Thyroid gland (tissue), 4 donors: ENCODE measurements around the gene PIM3. TPM values are rescaled to one million over a fixed set of nuclear protein-coding genes. Genes with fewer than 3 reads are reported as not detected.

ENCODE experiments used
- DNase-seq, 2 donors: peaks; one replicate each; pipeline ENCODE4 v3.0.0-alpha.2; 2019
- H3K27ac ChIP-seq, 3 donors: fragments of 200-600 bp; sonication (generic); 1 replicate in 2 of 3; 2 replicates in 1 of 3; pipeline ENCODE4 v1.5.1; 2016 to 2019; ENCODE audit warnings: mild to moderate bottlenecking in 1 of 3, moderate library complexity in 1 of 3
- H3K27me3 ChIP-seq: fragments of 200-600 bp; sonication (generic); one replicate; pipeline ENCODE4 v1.5.1; 2019
- H3K36me3 ChIP-seq, 2 donors: fragments of 200-600 bp; sonication (generic); one replicate each; pipeline ENCODE4 v1.5.1; 2016 to 2019
- H3K4me1 ChIP-seq, 2 donors: fragments of 200-600 bp; sonication (generic); one replicate each; pipeline ENCODE4 v1.5.1; 2017 to 2019
- H3K4me3 ChIP-seq, 3 donors: fragments of 200-600 bp; sonication (generic); replicated peaks in 1 of 3; 1 replicate in 2 of 3; 2 replicates in 1 of 3; pipeline ENCODE4 v1.5.1; 2016; ENCODE audit warnings: mild to moderate bottlenecking in 1 of 3
- H3K9me3 ChIP-seq: fragments of 200-600 bp; sonication (generic); one replicate; pipeline ENCODE4 v1.5.1; 2017
- CTCF ChIP-seq, 6 experiments: fragments of 200-600 bp in 3 of 6; fragments of 450-650 bp in 3 of 6; sonication (generic) in 3 of 6; IDR thresholded peaks; one replicate each; pipeline ENCODE4 v1.5.1; 2016 to 2019; ENCODE audit warnings: antibody characterized with exemption in 6 of 6, mild to moderate bottlenecking in 2 of 6, inconsistent platforms in 1 of 6, moderate library complexity in 1 of 6
- POLR2A ChIP-seq, 2 donors: fragments of 450-650 bp; IDR thresholded peaks; one replicate each; pipeline ENCODE4 v1.6.1; 2017; ENCODE audit warnings: antibody characterized with exemption in 2 of 2, mild to moderate bottlenecking in 2 of 2, moderate library complexity in 1 of 2
- WGBS, 2 donors: methylation state at CpG; one replicate each; pipeline ENCODE4 v1.1.5; 2017; 5-methylcytosine and 5-hydroxymethylcytosine counted together
- intact Hi-C: fragments of 100-400 bp; cut with DNase I; formaldehyde crosslinking; loops from one replicate; pipeline ENCODE4 v1.15.1; 2023
- total RNA-seq, 4 donors: library from RNA; depleted of rRNA; stranded (reverse); fragments of >200 nt; gene quantifications; one replicate each; pipeline ENCODE4 v1.2.3, GENCODE V29; 2016

The PIM3 gene
- total RNA-seq, 4 donors from 2014 or later = 45.4 to 108 (median 73.2) TPM

GRCh38 chr22:49953027-49953679, 7.4 kb upstream of the PIM3 start:
- Histone ChIP-seq H3K4me3 (no peak overlapping the region), H3K4me1 (peaks cover 73 to 75% of the 10 kb centered on the region in 2 donors), H3K36me3 (no peaks in the 10 kb centered on the region), H3K27me3 (no peaks in the 10 kb centered on the region), H3K27ac (peak overlapping the region; percentile 99), H3K9me3 (no peaks in the 10 kb centered on the region)
- DNase-seq = peak; percentile 82 to 83
- intact Hi-C loops = no loop called here
- TF ChIP-seq POLR2A (IDR thresholded peaks at IDR 0.05) = peak in 1 of 2 donors; percentile 50
- TF ChIP-seq CTCF (IDR thresholded peaks at IDR 0.05) = peak in 1 of 6 experiments; percentile 12
- 57 to 77% methylated on average over 9 to 14 of the region's 20 CpGs for WGBS, 2 donors

GRCh38 chr22:49953680-49954344, 6.8 kb upstream of the PIM3 start:
- Histone ChIP-seq H3K27ac (peak overlapping the region; percentile 99), H3K4me1 (peaks cover 66 to 70% of the 10 kb centered on the region in 2 donors), H3K27me3 (no peaks in the 10 kb centered on the region), H3K36me3 (no peaks in the 10 kb centered on the region), H3K9me3 (no peaks in the 10 kb centered on the region), H3K4me3 (no peak overlapping the region)
- intact Hi-C loops = no loop called here
- TF ChIP-seq POLR2A (IDR thresholded peaks at IDR 0.05) = no peak
- TF ChIP-seq CTCF (IDR thresholded peaks at IDR 0.05) = no peak
- peak; percentile 41 to 55 for DNase-seq
- WGBS, 2 donors = 48 to 75% methylated on average over 8 to 15 of the region's 18 CpGs

GRCh38 chr22:49954354-49954753, 6.2 kb upstream of the PIM3 start:
- Histone ChIP-seq H3K4me1 (peaks cover 63 to 72% of the 10 kb centered on the region in 2 donors), H3K27me3 (no peaks in the 10 kb centered on the region), H3K36me3 (no peaks in the 10 kb centered on the region), H3K4me3 (no peak overlapping the region), H3K27ac (peak overlapping the region; percentile 99), H3K9me3 (no peaks in the 10 kb centered on the region)
- peak; percentile 96 for DNase-seq
- intact Hi-C loops = no loop called here
- WGBS, 2 donors = 43% methylated on average over 6 of the region's 8 CpGs; no CpG with 5 or more reads in 1 of the 2 donors
- no peak for TF ChIP-seq CTCF (IDR thresholded peaks at IDR 0.05)
- TF ChIP-seq POLR2A (IDR thresholded peaks at IDR 0.05) = peak in 1 of 2 donors; percentile 94

- intact Hi-C loops = no loop called here
- Histone ChIP-seq H3K4me3 (no peak overlapping the region), H3K4me1 (peaks cover 61 to 70% of the 10 kb centered on the region in 2 donors), H3K36me3 (no peaks in the 10 kb centered on the region), H3K9me3 (no peaks in the 10 kb centered on the region), H3K27ac (peak overlapping the region; percentile 99), H3K27me3 (no peaks in the 10 kb centered on the region)
- 47 to 66% methylated on average over 2 to 7 of the region's 15 CpGs for WGBS, 2 donors
- peak; percentile 74 to 75 for DNase-seq
- TF ChIP-seq POLR2A (IDR thresholded peaks at IDR 0.05) = no peak
- no peak for TF ChIP-seq CTCF (IDR thresholded peaks at IDR 0.05)
Measured at GRCh38 chr22:49954991-49955580, 5.5 kb upstream of the PIM3 start.
